Measurements from ENCODE around the gene TSSC4. TPM values are rescaled to one million over a fixed set of nuclear protein-coding genes. Genes with fewer than 3 reads are reported as not detected.

The TSSC4 gene
- total and polyA plus RNA-seq, 8 donors = 9.4 to 147 (median 53.2) TPM

DNA sequence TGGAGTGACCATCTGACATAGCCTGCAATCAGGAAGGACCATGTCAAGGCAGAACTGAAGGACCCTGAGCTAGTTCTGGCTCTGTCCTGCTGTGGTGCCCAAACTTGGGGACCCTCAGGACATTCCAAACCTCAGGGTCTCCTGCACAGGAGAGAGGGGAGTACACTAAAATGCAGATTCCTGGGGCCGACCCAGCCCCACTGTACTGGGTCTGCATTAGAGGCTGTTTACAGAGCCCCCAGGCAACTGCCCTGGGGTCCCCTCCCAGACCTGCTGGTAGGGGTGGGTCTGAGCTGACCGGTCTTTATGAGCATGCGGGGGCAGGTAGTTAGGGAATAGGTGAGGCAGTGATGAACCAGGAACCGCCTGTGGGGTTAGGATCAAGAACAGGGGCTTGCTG, 37.0 kb downstream of the TSSC4 start:
- Histone ChIP-seq H3K4me3 (no peak overlapping the region), H3K9me3 (no peaks in the 10 kb centered on the region), H3K36me3 (no peaks in the 10 kb centered on the region), H3K27ac (no peak overlapping the region), H3K27me3 (peaks cover 0 to 36% (median 0%) of the 10 kb centered on the region in 3 donors), H3K4me1 (no peaks in the 10 kb centered on the region)
- no peak for DNase-seq
- 85 to 99% (median 94%) methylated on average over 4 of the region's 4 CpGs for WGBS, 5 donors
- intact Hi-C loops (cut with DNase I; ENCODE audit: low total_unique reads) = no loop called here
- TF ChIP-seq POLR2AphosphoS5 (IDR thresholded peaks at IDR 0.05) (no peak), POLR2A (IDR thresholded peaks at IDR 0.05) (no peak), EP300 (IDR thresholded peaks at IDR 0.05) (no peak)
- TF ChIP-seq, protein P1, sequence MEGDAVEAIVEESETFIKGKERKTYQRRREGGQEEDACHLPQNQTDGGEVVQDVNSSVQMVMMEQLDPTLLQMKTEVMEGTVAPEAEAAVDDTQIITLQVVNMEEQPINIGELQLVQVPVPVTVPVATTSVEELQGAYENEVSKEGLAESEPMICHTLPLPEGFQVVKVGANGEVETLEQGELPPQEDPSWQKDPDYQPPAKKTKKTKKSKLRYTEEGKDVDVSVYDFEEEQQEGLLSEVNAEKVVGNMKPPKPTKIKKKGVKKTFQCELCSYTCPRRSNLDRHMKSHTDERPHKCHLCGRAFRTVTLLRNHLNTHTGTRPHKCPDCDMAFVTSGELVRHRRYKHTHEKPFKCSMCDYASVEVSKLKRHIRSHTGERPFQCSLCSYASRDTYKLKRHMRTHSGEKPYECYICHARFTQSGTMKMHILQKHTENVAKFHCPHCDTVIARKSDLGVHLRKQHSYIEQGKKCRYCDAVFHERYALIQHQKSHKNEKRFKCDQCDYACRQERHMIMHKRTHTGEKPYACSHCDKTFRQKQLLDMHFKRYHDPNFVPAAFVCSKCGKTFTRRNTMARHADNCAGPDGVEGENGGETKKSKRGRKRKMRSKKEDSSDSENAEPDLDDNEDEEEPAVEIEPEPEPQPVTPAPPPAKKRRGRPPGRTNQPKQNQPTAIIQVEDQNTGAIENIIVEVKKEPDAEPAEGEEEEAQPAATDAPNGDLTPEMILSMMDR (IDR thresholded peaks at IDR 0.05) = no peak

DNA sequence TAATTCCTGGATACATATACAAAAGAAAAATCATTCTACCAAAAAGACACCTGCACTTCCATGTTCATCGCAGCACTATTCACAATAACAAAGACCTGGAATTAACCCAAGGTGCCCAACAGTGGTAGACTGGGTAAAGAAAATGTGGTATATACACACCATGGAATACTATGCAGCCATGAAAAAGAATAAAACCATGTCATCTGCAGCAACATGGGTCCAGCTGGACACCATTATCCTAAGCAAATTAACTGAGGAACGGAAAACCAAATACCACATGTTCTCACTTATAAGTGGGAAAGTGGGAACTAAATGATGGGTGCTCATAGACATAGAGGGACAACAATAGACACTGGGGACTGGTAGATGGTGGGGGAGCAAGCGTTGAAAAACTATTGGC, 39.3 kb downstream of the TSSC4 start:
- WGBS, 5 donors = 90 to 96% (median 94%) methylated on average over 3 of the region's 3 CpGs
- no peak overlapping the region for H3K27ac ChIP-seq
- H3K27me3 ChIP-seq = peaks cover 5 to 54% (median 9%) of the 10 kb centered on the region in 3 donors
- no peak for DNase-seq
- no peaks in the 10 kb centered on the region for H3K36me3 ChIP-seq
- TF ChIP-seq EP300 (IDR thresholded peaks at IDR 0.05) = no peak
- TF ChIP-seq, protein P1 (IDR thresholded peaks at IDR 0.05) = no peak
- TF ChIP-seq POLR2AphosphoS5 (IDR thresholded peaks at IDR 0.05) = no peak
- TF ChIP-seq POLR2A (IDR thresholded peaks at IDR 0.05) = no peak
- intact Hi-C loops (cut with DNase I; ENCODE audit: low total_unique reads) = no loop called here
- peaks cover 5 to 18% (median 11%) of the 10 kb centered on the region in 4 donors for H3K4me1 ChIP-seq
- H3K4me3 ChIP-seq = no peak overlapping the region
- peaks cover 0 to 6% (median 0%) of the 10 kb centered on the region in 4 donors for H3K9me3 ChIP-seq

DNA sequence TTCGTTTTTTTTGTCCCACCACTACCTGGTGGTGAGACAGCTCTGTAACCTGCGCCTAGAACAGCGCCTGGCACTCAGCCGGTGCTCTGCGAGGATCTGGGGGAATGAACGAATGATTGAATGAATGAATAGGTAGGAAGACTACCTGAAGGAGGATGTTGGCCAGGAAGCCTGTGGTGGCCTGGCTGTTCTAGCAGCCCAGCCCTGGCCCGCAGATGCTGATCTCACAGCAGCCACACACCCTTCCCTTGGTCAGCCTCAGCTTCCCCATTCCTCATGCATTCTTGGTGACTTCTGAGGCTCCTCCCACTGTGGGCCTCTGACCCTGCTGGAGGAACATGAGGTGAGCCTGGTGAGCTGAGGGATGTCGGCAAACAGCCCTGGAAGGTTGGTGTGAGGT, 40.1 kb downstream of the TSSC4 start:
- TF ChIP-seq POLR2AphosphoS5 (IDR thresholded peaks at IDR 0.05) (no peak), EP300 (IDR thresholded peaks at IDR 0.05) (no peak), POLR2A (IDR thresholded peaks at IDR 0.05) (no peak)
- TF ChIP-seq, protein P1 (IDR thresholded peaks at IDR 0.05) = no peak
- peaks cover 5 to 23% (median 13%) of the 10 kb centered on the region in 4 donors for H3K4me1 ChIP-seq
- intact Hi-C loops (cut with DNase I; ENCODE audit: low total_unique reads) = no loop called here
- DNase-seq = no peak
- H3K27ac ChIP-seq = no peak overlapping the region
- peaks cover 0 to 6% (median 0%) of the 10 kb centered on the region in 4 donors for H3K9me3 ChIP-seq
- H3K27me3 ChIP-seq = peaks cover 5 to 62% (median 9%) of the 10 kb centered on the region in 3 donors
- H3K4me3 ChIP-seq = no peak overlapping the region
- no peaks in the 10 kb centered on the region for H3K36me3 ChIP-seq
- 70 to 79% (median 73%) methylated on average over 7 to 8 of the region's 8 CpGs for WGBS, 5 donors

DNA sequence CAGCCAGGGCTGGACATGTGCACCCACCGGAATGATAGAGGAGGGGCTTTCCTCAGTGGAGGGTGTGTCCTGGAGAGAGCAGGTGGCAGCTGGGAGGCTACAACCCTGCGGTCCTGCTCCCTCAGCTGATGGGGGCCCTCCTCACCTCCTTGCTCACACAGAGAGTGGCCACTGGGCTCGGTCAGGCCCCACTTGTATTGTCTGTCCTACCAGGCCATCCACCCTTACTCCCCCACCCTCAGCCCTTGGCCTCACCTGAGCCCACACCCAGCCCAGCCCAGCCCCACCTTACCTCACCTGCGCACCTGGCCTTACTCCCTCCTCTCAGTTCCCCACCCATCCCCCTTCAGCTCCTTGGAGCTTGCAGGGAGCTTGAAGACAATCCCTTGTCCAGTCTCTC, 40.6 kb downstream of the TSSC4 start:
- H3K4me3 ChIP-seq = no peak overlapping the region
- H3K36me3 ChIP-seq = no peaks in the 10 kb centered on the region
- WGBS, 5 donors = 56 to 72% (median 65%) methylated on average over 3 to 4 of the region's 4 CpGs
- TF ChIP-seq POLR2A (IDR thresholded peaks at IDR 0.05) = no peak
- no peak for TF ChIP-seq POLR2AphosphoS5 (IDR thresholded peaks at IDR 0.05)
- no peak for TF ChIP-seq EP300 (IDR thresholded peaks at IDR 0.05)
- TF ChIP-seq, protein P1 (IDR thresholded peaks at IDR 0.05) = no peak
- H3K4me1 ChIP-seq = peaks cover 5 to 28% (median 18%) of the 10 kb centered on the region in 4 donors
- peaks cover 5 to 62% (median 9%) of the 10 kb centered on the region in 3 donors for H3K27me3 ChIP-seq
- intact Hi-C loops (cut with DNase I; ENCODE audit: low total_unique reads) = no loop called here
- peak in 1 of 2 donors; percentile 53 for DNase-seq
- no peak overlapping the region for H3K27ac ChIP-seq
- peaks cover 0 to 6% (median 0%) of the 10 kb centered on the region in 4 donors for H3K9me3 ChIP-seq

Data from stomach (tissue), 9 donors.